Muscle of leg (tissue), 11 donors: ENCODE results near the gene BOD1L1. TPM values are rescaled to one million over a fixed set of nuclear protein-coding genes. Genes with fewer than 3 reads are reported as not detected.
A peak's percentile ranks its signal among the peaks of the same experiment; 100 is the strongest.

Source experiments
- DNase-seq: peaks from one replicate; pipeline ENCODE4 v3.0.0; 2013
- H3K27ac ChIP-seq: one replicate; pipeline ENCODE4 v1.5.1; 2013; ENCODE audit warnings: mild to moderate bottlenecking, low read length, control low read depth
- H3K27me3 ChIP-seq: one replicate; pipeline ENCODE4 v1.6.1; 2013; ENCODE audit warnings: low read length; ENCODE audit not compliant: control insufficient read depth, insufficient read depth
- H3K36me3 ChIP-seq: one replicate; pipeline ENCODE4 v1.6.1; 2013; ENCODE audit warnings: low read length; ENCODE audit not compliant: control insufficient read depth, insufficient read depth
- H3K4me1 ChIP-seq: one replicate; pipeline ENCODE4 v1.6.1; 2013; ENCODE audit warnings: low read length; ENCODE audit not compliant: control insufficient read depth, insufficient read depth
- H3K4me3 ChIP-seq: one replicate; pipeline ENCODE4 v1.5.1; 2013; ENCODE audit warnings: low read length, control low read depth
- H3K9me3 ChIP-seq: replicated peaks from 2 replicates; pipeline ENCODE4 v1.6.1; 2013; ENCODE audit warnings: low read depth, low read length; ENCODE audit not compliant: control insufficient read depth
- WGBS: methylation state at CpG from one replicate; pipeline ENCODE4 v1.1.5; 2013; ENCODE audit warnings: missing lambda C conversion rate; ENCODE audit not compliant: insufficient coverage; 5-methylcytosine and 5-hydroxymethylcytosine counted together
- polyA plus RNA-seq, 8 donors: library from polyadenylated mRNA; unstranded; fragments of 120-200 nt; gene quantifications; one replicate each; pipeline versions ENCODE4 v1.2.1 to v1.2.3, GENCODE V29; 2013; ENCODE audit warnings: inconsistent platforms in 1 of 8, low replicate concordance in 1 of 8; ENCODE audit not compliant: insufficient read length in 8 of 8, insufficient read depth in 1 of 8
- total RNA-seq: library from RNA; stranded (reverse); fragments of 120-200 nt; gene quantifications from one replicate; pipeline ENCODE4 v1.2.4, GENCODE V29; 2013

BOD1L1 gene
- total and polyA plus RNA-seq, 9 donors = 25.5 to 39.8 (median 32.1) TPM

DNA sequence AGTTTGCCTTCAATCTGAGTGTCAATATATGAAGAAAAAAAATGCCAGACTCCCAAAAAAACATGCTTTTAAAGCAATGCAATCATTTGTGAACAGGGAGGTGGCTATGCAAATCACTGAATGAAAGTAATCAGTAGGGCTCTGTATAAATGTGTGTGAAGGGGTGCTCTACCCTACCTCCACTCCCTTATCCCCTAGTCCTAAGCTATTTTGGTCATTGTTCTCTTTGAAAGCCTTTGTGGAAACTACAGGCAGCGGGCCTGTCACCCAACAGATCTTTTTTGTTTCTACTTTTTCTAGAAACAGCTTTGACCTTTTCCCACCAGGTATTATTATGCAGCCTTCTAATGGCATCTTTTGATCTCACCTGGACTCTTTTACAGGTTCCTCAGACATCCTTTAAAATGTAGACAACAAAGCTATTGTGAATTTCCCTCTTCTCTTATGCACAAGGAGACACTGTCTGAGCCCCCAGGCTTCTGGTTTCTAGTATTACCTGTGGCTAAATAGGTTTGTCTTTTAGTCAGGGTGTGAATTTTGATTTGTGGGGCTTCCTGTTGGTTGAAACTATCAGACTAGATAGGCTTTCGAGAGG, 9.2 kb downstream of the BOD1L1 start:
- peaks cover 20% of the 10 kb centered on the region for H3K36me3 ChIP-seq
- no peak for DNase-seq
- WGBS = 100% methylated on average over 1 of the region's 2 CpGs
- H3K4me3 ChIP-seq = no peak overlapping the region
- no peaks in the 10 kb centered on the region for H3K4me1 ChIP-seq
- no peaks in the 10 kb centered on the region for H3K27me3 ChIP-seq
- H3K27ac ChIP-seq = no peak overlapping the region
- H3K9me3 ChIP-seq = no peaks in the 10 kb centered on the region

DNA sequence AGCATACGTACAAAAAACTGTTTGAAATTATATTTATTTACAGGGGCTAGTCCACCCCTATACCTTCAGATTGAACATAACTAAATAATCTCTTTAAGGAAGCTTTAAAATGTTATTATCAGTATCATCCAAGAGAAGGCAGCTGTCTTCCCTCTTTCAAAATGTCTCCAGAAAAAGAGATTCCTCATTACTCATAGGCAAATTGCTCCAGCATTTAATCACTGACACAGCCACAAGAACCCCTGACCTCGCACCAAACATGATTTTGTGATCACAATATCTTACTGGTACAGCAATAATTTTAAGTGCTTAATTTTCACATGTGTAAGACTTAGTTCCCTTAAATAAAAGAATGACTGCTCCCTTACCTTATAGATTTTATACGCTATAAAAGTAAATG, 9.7 kb downstream of the BOD1L1 start:
- H3K36me3 ChIP-seq = peaks cover 25% of the 10 kb centered on the region
- H3K27me3 ChIP-seq = no peaks in the 10 kb centered on the region
- H3K27ac ChIP-seq = no peak overlapping the region
- no peaks in the 10 kb centered on the region for H3K4me1 ChIP-seq
- no peaks in the 10 kb centered on the region for H3K9me3 ChIP-seq
- WGBS = no CpG with 5 or more reads among the region's 3 CpGs
- no peak overlapping the region for H3K4me3 ChIP-seq
- no peak for DNase-seq

DNA sequence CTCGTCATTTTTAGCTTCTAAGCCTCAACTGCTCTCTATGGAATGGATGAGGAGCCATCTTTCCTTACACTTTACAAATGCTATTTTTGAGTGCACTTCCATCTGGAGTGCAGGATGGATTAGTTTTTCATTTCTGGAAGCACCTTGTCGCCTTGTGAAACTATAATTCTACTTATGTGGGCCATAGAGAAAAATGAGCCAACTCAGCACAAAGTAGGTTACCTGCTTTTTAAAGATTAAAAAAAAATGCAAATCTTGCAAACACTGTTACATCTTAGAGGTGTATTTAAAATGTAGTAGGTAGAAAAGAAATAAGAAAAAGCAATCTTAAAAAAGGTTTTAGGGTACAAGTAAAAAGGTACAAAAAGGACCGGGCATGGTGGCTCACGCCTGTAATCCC, 10.9 kb downstream of the BOD1L1 start:
- H3K27me3 ChIP-seq = no peaks in the 10 kb centered on the region
- WGBS = no CpG with 5 or more reads among the region's 4 CpGs
- DNase-seq = no peak
- peaks cover 35% of the 10 kb centered on the region for H3K36me3 ChIP-seq
- H3K27ac ChIP-seq = no peak overlapping the region
- H3K4me3 ChIP-seq = no peak overlapping the region
- H3K4me1 ChIP-seq = no peaks in the 10 kb centered on the region
- H3K9me3 ChIP-seq = no peaks in the 10 kb centered on the region

DNA sequence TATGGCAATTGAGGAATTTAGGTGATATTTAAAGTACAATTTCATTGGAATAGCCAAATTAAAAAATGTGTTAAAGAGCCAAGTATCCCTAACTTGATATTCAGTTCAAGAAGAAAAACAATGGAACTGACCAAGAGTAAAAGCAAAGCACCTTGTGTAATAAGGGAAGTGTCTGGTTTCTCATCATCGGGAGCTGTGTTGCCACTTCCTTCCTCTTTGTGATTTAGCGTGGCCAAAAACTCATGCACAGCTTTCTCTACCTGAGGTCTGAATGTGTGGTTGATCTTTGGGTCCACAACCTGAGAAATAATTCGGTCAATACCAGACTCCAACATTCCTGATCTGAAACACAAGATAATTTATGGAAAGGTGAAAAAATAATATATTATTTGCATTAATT, 12.4 kb downstream of the BOD1L1 start:
- DNase-seq = no peak
- Histone ChIP-seq H3K4me1 (no peaks in the 10 kb centered on the region), H3K27me3 (no peaks in the 10 kb centered on the region), H3K36me3 (peaks cover 38% of the 10 kb centered on the region), H3K4me3 (no peak overlapping the region), H3K9me3 (no peaks in the 10 kb centered on the region), H3K27ac (no peak overlapping the region)
- WGBS = no CpG with 5 or more reads among the region's 3 CpGs

DNA sequence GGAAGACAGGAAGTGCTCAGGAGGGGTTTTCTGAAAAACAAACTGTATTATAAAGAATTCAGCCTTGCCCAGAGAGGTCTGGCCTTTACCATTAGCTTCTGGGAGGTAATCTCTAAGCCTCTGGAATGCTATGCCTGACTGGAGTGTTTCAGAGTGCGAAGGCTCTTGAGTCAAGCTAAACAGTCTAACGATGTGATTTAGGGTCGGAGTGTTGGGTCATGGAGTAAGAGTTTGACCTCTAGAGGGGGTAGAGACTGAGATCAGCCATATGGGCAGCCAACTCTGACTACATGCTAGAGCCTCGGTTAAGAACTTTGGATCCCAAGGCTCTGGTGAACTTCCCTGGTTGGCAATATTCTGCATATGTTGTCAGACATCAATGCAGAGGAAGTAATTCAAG, 15.0 kb downstream of the BOD1L1 start:
- H3K4me1 ChIP-seq = no peaks in the 10 kb centered on the region
- no peak overlapping the region for H3K27ac ChIP-seq
- peaks cover 33% of the 10 kb centered on the region for H3K36me3 ChIP-seq
- no peaks in the 10 kb centered on the region for H3K9me3 ChIP-seq
- DNase-seq = no peak
- no peaks in the 10 kb centered on the region for H3K27me3 ChIP-seq
- no peak overlapping the region for H3K4me3 ChIP-seq
- WGBS = 63% methylated on average over 4 of the region's 4 CpGs

DNA sequence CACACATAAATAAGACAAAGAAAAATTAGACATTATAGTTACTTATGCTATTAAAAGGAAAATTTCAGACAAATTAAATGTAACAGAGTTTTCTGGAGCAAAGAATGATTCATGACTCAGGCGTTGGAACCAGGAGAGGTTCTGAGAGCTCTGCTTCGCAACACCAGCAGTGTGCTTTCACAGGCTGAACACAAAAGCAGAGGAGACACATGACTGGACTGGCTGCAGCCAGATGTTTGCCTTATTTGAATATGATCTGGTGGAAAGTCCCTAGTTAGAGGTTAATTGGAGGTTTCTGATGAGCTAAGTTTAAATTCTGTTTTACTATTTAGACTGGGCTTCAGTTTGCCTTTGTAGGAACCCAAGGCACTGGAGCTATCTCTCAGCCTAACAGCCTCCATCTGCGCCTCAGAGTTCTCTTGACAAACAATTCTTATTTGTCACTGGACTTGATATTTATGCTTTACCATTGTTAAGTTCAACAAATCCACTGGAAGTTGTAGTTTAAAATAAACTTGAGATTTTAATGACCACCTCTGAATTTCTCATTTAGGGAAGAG, 16.2 kb downstream of the BOD1L1 start:
- H3K27ac ChIP-seq = no peak overlapping the region
- no peaks in the 10 kb centered on the region for H3K4me1 ChIP-seq
- H3K4me3 ChIP-seq = no peak overlapping the region
- no peaks in the 10 kb centered on the region for H3K27me3 ChIP-seq
- H3K9me3 ChIP-seq = no peaks in the 10 kb centered on the region
- peaks cover 31% of the 10 kb centered on the region for H3K36me3 ChIP-seq
- WGBS = 93% methylated on average over 3 of the region's 3 CpGs
- DNase-seq = no peak

DNA sequence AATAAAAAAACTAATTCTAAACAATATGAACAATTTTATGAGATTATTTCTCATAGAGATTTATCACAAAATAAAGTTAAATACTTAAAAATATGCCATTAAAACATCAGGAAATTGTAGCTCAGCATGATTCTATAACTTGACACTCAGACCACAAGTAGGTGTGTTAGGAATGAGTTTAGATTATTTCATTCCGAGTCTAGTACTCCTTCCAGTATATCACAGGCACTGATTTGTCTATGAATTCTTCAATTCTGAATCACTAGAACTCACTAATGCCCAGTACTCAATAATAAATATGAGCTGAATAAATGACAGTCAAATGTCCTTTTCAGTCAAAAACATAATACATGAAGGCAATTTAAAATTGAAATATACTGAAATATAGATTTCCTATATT, 22.2 kb downstream of the BOD1L1 start:
- Histone ChIP-seq H3K4me3 (no peak overlapping the region), H3K27ac (no peak overlapping the region), H3K36me3 (peaks cover 51% of the 10 kb centered on the region), H3K4me1 (no peaks in the 10 kb centered on the region), H3K27me3 (no peaks in the 10 kb centered on the region), H3K9me3 (no peaks in the 10 kb centered on the region)
- DNase-seq = no peak
- no CpG with 5 or more reads among the region's 1 CpG for WGBS

DNA sequence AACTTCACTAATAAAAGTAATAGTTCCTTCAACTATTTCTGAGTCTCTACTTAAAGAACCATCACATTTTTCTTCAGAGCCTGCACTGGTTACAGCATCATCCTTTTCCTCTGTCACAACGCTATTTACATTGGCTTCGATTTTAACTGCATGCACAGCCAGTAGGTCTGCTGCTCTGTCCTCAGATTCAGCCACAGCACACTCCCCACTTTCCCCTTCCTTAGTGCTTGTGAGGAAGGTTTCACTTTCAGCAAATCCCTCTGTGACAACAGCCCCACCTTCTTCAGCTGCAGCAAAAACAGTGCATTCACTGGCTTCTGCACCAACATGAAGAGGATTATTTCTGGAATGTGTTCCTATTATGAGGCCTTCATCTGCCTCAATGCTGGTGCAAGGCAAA, 25.7 kb downstream of the BOD1L1 start:
- H3K36me3 ChIP-seq = peaks cover 61% of the 10 kb centered on the region
- WGBS = 100% methylated on average over 1 of the region's 2 CpGs

DNA sequence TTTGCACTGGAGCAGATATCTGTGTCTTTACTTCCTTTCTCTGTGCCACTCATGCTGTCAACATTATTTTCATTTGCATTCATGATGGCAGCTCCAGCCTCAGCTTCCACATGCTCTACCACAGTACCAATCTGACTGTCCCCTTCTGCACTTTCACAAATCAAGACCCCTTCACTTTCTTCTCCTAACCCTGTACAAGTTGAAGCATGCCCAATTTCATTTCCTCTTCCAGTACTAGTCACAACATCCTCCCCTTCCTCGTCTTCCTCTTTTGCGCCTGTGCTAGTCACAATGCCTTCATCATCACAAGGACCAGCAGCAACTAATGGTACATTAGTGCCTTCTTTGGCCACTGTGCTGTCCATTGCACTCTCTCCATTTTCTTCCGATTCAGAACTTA, 26.5 kb downstream of the BOD1L1 start:
- Histone ChIP-seq H3K27me3 (no peaks in the 10 kb centered on the region), H3K4me1 (no peaks in the 10 kb centered on the region), H3K27ac (no peak overlapping the region), H3K4me3 (no peak overlapping the region), H3K36me3 (peaks cover 65% of the 10 kb centered on the region), H3K9me3 (no peaks in the 10 kb centered on the region)
- WGBS = 95% methylated on average over 3 of the region's 3 CpGs
- DNase-seq = peak; percentile 26

More for the DNA sequence above, 25.7 kb downstream of the BOD1L1 start:
- no peaks in the 10 kb centered on the region for H3K9me3 ChIP-seq
- H3K27ac ChIP-seq = no peak overlapping the region
- no peak overlapping the region for H3K4me3 ChIP-seq
- no peaks in the 10 kb centered on the region for H3K4me1 ChIP-seq
- no peak for DNase-seq
- H3K27me3 ChIP-seq = no peaks in the 10 kb centered on the region

DNA sequence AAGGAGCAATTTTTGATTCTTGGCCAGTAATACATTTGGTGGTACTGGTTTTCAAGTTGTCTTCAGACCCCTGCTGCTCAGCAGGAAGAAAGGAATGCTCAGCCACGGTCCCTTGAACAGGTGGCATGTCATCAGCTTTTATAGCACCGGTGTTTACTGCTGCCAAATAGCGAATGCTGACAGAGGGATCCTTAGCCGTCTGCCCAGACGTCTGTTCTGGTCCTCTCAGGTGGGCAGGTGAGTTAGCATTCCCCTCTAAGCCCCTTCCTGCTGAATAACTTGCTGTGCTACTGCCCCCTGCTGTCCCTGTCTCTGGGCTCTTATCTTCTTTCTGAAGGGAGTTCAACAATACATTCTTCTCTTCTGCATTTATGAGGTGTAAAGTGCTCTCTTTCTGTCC, 28.4 kb downstream of the BOD1L1 start:
- DNase-seq = no peak
- Histone ChIP-seq H3K27me3 (no peaks in the 10 kb centered on the region), H3K27ac (no peak overlapping the region), H3K4me3 (no peak overlapping the region), H3K36me3 (peaks cover 61% of the 10 kb centered on the region), H3K9me3 (no peaks in the 10 kb centered on the region), H3K4me1 (no peaks in the 10 kb centered on the region)
- WGBS = 36% methylated on average over 5 of the region's 5 CpGs

DNA sequence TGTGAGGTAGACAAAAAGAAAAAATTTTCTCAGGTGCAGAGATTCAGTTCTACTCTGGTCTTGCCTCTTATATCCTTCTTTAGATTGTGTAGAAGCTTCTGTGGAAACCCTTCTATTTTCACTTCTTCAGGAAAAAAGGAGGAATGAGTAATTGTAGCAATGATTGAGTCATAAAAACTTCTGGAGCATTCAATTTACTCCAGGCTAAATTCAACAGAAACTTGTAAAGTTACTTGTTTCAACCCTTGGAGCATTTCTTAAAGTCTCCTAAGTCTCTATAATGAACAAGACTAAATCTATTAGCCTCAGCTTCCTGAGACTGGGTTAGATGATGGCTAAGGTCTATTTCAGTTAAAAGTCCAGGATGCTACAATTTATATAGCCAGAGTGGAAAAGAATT, 29.9 kb downstream of the BOD1L1 start:
- Histone ChIP-seq H3K27ac (no peak overlapping the region), H3K9me3 (no peaks in the 10 kb centered on the region), H3K4me1 (no peaks in the 10 kb centered on the region), H3K27me3 (no peaks in the 10 kb centered on the region), H3K4me3 (no peak overlapping the region), H3K36me3 (peaks cover 54% of the 10 kb centered on the region)
- no peak for DNase-seq
